MM.1S (cell line): Measurements from ENCODE around the gene IRF6.

Experiments used
- DNase-seq: peaks from one replicate; pipeline ENCODE4 v3.0.0-alpha.2; 2015
- H2AFZ ChIP-seq: fragments of 300-600 bp; sonication (generic); 2 replicates; pipeline ENCODE4 v1.6.0; 2016; ENCODE audit warnings: antibody characterized with exemption, low read length
- H3F3A ChIP-seq: fragments of 300-600 bp; sonication (generic); 2 replicates; pipeline ENCODE4 v1.6.1; 2016; ENCODE audit warnings: mild to moderate bottlenecking, antibody characterized with exemption, low read length, moderate library complexity, mixed read lengths; ENCODE audit not compliant: insufficient read depth
- H3K27ac ChIP-seq: fragments of 300-600 bp; sonication (generic); 2 replicates; pipeline ENCODE4 v1.5.1; 2016; ENCODE audit warnings: mild to moderate bottlenecking, low read length
- H3K27me3 ChIP-seq: fragments of 300-600 bp; sonication (generic); replicated peaks from 2 replicates; pipeline ENCODE4 v1.6.0; 2016; ENCODE audit warnings: low read length; ENCODE audit not compliant: insufficient read depth
- H3K36me3 ChIP-seq: fragments of 300-600 bp; sonication (generic); replicated peaks from 2 replicates; pipeline ENCODE4 v1.6.1; 2016; ENCODE audit warnings: mild to moderate bottlenecking, low read length, mixed read lengths; ENCODE audit not compliant: insufficient read depth
- H3K4me1 ChIP-seq: fragments of 300-600 bp; sonication (generic); 2 replicates; pipeline ENCODE4 v1.6.1; 2016; ENCODE audit warnings: low read length, mixed read lengths
- H3K4me2 ChIP-seq: fragments of 300-600 bp; sonication (generic); 2 replicates; pipeline ENCODE4 v1.6.0; 2016; ENCODE audit warnings: low read depth, low read length
- H3K4me3 ChIP-seq: fragments of 300-600 bp; sonication (generic); 2 replicates; pipeline ENCODE4 v1.5.1; 2016; ENCODE audit warnings: low read length, mixed read lengths
- H3K79me2 ChIP-seq: fragments of 300-600 bp; sonication (generic); 2 replicates; pipeline ENCODE4 v1.6.1; 2016; ENCODE audit warnings: mixed run types, low read length, mixed read lengths
- H3K9ac ChIP-seq: fragments of 300-600 bp; sonication (generic); 2 replicates; pipeline ENCODE4 v1.6.1; 2016; ENCODE audit warnings: low read length, mixed read lengths
- H3K9me2 ChIP-seq: fragments of 300-600 bp; sonication (generic); replicated peaks from 2 replicates; pipeline ENCODE4 v1.6.1; 2016; ENCODE audit warnings: mild to moderate bottlenecking, low read length, mixed read lengths; ENCODE audit not compliant: insufficient read depth
- H3K9me3 ChIP-seq: fragments of 300-600 bp; sonication (generic); replicated peaks from 2 replicates; pipeline ENCODE4 v1.6.1; 2016; ENCODE audit warnings: mild to moderate bottlenecking, low read length, mixed read lengths; ENCODE audit not compliant: insufficient read depth
- H4K20me1 ChIP-seq: fragments of 300-600 bp; sonication (generic); 2 replicates; pipeline ENCODE4 v1.6.1; 2016; ENCODE audit warnings: mild to moderate bottlenecking, low read length, moderate library complexity, mixed read lengths; ENCODE audit not compliant: insufficient read depth
- EZH2 ChIP-seq: fragments of 300-600 bp; sonication (generic); optimal IDR thresholded peaks from 2 replicates; pipeline ENCODE3; 2017; ENCODE audit warnings: low read depth, mild to moderate bottlenecking, antibody characterized with exemption, low read length, mixed read lengths
- EZH2phosphoT487 ChIP-seq: fragments of 300-600 bp; sonication (generic); IDR thresholded peaks from 2 replicates; pipeline ENCODE4 v1.6.1; 2018; ENCODE audit warnings: antibody characterized with exemption, low read length
- TF ChIP-seq, protein P1 (sequence below): fragments of 300-600 bp; sonication (generic); IDR thresholded peaks from 2 replicates; pipeline ENCODE4 v1.5.1; 2016; ENCODE audit warnings: antibody characterized with exemption, low read length, mixed read lengths

Gene IRF6

DNA sequence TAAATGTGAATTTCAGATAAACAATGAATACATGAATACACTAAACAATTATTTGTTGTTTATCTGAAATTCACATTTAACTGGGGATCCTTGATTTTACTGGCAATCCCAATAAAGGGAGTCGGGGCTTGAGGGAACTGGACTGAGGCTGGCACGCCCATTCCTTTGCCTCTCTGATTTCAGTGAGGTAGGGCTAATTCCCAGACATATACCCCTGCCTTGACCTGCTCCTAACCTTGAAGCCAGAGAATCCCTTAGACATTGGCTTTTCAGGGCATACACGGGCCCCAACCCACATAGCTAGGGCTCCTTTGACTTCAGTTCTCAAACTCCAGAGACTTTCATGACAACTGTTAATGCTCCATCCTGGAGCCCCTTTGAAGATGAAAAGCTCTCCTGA, 11.0 kb upstream of the IRF6 start:
- Histone ChIP-seq H3K79me2 (no peaks in the 10 kb centered on the region), H4K20me1 (no peaks in the 10 kb centered on the region), H3F3A (no peaks in the 10 kb centered on the region), H2AFZ (no peak overlapping the region), H3K27ac (no peak overlapping the region), H3K4me3 (no peak overlapping the region), H3K4me1 (no peaks in the 10 kb centered on the region), H3K27me3 (no peaks in the 10 kb centered on the region), H3K36me3 (no peaks in the 10 kb centered on the region), H3K9me2 (no peaks in the 10 kb centered on the region), H3K9me3 (no peaks in the 10 kb centered on the region), H3K4me2 (no peak overlapping the region), H3K9ac (no peak overlapping the region)
- DNase-seq, result no peak
- no peak for TF ChIP-seq EZH2phosphoT487
- TF ChIP-seq, protein P1, sequence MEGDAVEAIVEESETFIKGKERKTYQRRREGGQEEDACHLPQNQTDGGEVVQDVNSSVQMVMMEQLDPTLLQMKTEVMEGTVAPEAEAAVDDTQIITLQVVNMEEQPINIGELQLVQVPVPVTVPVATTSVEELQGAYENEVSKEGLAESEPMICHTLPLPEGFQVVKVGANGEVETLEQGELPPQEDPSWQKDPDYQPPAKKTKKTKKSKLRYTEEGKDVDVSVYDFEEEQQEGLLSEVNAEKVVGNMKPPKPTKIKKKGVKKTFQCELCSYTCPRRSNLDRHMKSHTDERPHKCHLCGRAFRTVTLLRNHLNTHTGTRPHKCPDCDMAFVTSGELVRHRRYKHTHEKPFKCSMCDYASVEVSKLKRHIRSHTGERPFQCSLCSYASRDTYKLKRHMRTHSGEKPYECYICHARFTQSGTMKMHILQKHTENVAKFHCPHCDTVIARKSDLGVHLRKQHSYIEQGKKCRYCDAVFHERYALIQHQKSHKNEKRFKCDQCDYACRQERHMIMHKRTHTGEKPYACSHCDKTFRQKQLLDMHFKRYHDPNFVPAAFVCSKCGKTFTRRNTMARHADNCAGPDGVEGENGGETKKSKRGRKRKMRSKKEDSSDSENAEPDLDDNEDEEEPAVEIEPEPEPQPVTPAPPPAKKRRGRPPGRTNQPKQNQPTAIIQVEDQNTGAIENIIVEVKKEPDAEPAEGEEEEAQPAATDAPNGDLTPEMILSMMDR, result no peak
- TF ChIP-seq EZH2, result no peak

DNA sequence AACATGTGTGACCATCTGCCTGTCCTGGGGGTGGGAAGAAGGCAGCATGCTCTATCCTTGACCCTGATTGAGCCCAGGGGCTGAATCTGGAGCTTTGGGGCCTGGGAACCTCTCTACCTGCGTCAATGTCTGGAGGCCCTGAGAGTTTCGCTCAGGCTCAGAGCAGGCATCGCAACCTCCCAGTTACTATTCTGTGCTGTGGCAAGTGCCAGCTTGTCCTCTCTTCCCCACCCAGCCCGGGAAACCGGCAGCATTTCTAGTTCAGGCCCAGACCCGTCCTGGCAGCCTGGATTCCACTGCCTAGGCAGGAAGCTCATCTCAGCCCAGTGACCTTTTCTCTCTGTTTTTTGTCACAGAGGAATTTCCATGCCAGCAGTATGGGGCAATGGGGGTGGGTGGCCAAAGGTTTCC, 10.0 kb upstream of the IRF6 start:
- Histone ChIP-seq H3F3A (no peaks in the 10 kb centered on the region), H4K20me1 (no peaks in the 10 kb centered on the region), H3K9me3 (no peaks in the 10 kb centered on the region), H3K4me2 (no peak overlapping the region), H3K9me2 (no peaks in the 10 kb centered on the region), H3K27ac (no peak overlapping the region), H3K4me1 (no peaks in the 10 kb centered on the region), H3K36me3 (no peaks in the 10 kb centered on the region), H3K79me2 (no peaks in the 10 kb centered on the region), H3K27me3 (no peaks in the 10 kb centered on the region), H3K4me3 (no peak overlapping the region), H3K9ac (no peak overlapping the region), H2AFZ (no peak overlapping the region)
- DNase-seq, result no peak
- TF ChIP-seq, protein P1, result no peak
- no peak for TF ChIP-seq EZH2
- TF ChIP-seq EZH2phosphoT487, result no peak

DNA sequence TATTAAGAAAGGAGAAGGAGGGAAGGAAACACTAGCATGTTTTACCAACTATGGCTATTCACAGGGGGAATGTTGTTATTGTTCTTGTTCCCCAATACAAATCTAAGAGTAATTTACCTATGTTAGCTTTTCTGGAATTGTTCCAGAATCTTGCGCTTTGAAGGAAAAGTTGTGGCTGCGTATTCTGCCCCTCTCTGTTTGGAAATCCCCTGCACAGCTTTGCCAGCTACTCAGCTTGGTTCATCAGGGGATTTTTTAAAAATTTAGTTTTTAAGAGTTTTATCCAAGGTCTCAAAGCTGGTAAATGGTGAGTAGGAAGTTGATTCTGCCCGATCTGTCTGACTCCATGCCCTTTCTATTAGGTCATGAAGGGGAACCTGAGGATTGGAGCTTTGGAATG, 9.5 kb upstream of the IRF6 start:
- Histone ChIP-seq H3K9me2 (no peaks in the 10 kb centered on the region), H3K79me2 (no peaks in the 10 kb centered on the region), H3K27ac (no peak overlapping the region), H3K9me3 (no peaks in the 10 kb centered on the region), H3K4me1 (no peaks in the 10 kb centered on the region), H3K36me3 (no peaks in the 10 kb centered on the region), H3K9ac (no peak overlapping the region), H3K4me2 (no peak overlapping the region), H3F3A (no peaks in the 10 kb centered on the region), H3K27me3 (no peaks in the 10 kb centered on the region), H2AFZ (no peak overlapping the region), H4K20me1 (no peaks in the 10 kb centered on the region), H3K4me3 (no peak overlapping the region)
- DNase-seq, result no peak
- TF ChIP-seq EZH2 (no peak), EZH2phosphoT487 (no peak)
- TF ChIP-seq, protein P1, result no peak

DNA sequence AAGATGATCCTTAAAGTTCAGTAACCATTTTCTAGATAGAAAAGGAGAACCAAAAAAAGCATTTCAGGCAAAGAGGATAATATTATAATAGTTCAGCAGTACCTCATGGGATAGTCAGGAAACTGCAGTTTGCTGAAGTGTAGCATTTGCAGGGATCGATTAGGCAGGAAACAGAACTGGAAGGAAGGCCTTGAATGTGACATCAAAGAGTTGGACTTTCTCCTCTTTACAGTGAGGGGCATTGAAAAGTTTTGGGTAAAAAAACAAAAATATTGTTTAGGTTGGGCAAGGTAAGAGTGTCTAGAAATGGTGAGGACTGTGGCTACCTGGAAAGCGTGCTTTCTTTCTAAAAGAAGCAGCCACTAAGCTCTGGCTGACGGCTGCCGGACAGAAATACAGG, 8.0 kb upstream of the IRF6 start:
- no peak overlapping the region for H2AFZ ChIP-seq
- no peak overlapping the region for H3K4me3 ChIP-seq
- no peak overlapping the region for H3K4me2 ChIP-seq
- no peaks in the 10 kb centered on the region for H3K9me3 ChIP-seq
- no peaks in the 10 kb centered on the region for H3K4me1 ChIP-seq
- H3K79me2 ChIP-seq, result no peaks in the 10 kb centered on the region
- H3K36me3 ChIP-seq, result no peaks in the 10 kb centered on the region
- H4K20me1 ChIP-seq, result no peaks in the 10 kb centered on the region
- no peak overlapping the region for H3K9ac ChIP-seq
- TF ChIP-seq, protein P1, result no peak
- TF ChIP-seq EZH2phosphoT487 (no peak), EZH2 (no peak)
- no peak overlapping the region for H3K27ac ChIP-seq
- H3F3A ChIP-seq, result no peaks in the 10 kb centered on the region
- H3K9me2 ChIP-seq, result no peaks in the 10 kb centered on the region
- no peaks in the 10 kb centered on the region for H3K27me3 ChIP-seq
- no peak for DNase-seq
